ENCODE data around the gene ZG16B. TPM values are rescaled to one million over a fixed set of nuclear protein-coding genes. Genes with fewer than 3 reads are reported as not detected.

The ZG16B gene
- total RNA-seq, 1 experiment from 2014 or later, result not detected

DNA sequence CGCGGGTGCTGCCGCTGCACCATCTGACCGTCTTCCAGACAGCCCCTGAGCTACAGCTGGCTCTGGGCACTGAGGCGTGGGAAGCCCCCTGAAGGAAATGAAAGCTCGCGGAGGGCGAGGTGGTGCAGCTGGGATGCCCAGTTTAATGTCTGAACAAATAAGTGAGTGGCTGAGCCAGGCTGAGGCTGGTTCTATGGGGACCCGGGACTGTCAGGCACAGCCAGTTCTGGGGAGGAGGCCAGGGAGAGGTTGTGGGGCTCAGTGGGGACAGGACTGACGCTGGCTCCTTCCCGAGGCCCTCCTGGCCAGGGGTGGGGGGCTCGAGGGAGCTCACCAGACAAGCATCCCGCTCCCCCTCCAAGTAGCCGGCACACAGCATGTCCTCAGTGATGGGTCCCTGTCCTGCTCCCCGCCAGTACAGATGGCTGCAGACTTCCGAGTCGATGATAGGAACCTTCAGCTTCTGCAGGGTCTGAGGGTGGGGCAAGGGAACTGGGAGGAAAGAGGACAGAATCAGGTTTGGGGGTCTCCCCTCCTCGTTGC is 23.5 kb downstream of the ZG16B start:
- ChIA-PET CTCF (interaction anchor here (1.4 to 3.8 kb wide), 8 partner anchors 9 to 108 kb away, joined by 3 to 45 read pairs (median 10); partner anchors contain the start of gene FLYWCH2), POLR2A (no interaction called here)
- peaks cover 29% of the 10 kb centered on the region for H3K27me3 Mint-ChIP-seq (ENCODE audit: low read depth)
- H3K36me3 Mint-ChIP-seq, result peaks cover 8% of the 10 kb centered on the region
- DNase-seq (ENCODE audit: low spot score) (no peak), ATAC-seq (no peak)
- H3K27ac Mint-ChIP-seq, result no peak overlapping the region
- H3K9me3 Mint-ChIP-seq, result peaks cover 10% of the 10 kb centered on the region
- TF ChIP-seq GRHL2 (CRISPR knock-in tag; IDR thresholded peaks at IDR 0.05; ENCODE audit: insufficient replicate concordance, severe bottlenecking) (no peak), ESRRA (CRISPR knock-in tag; IDR thresholded peaks at IDR 0.05; ENCODE audit: borderline replicate concordance) (no peak), HMGA2 (CRISPR knock-in tag; IDR thresholded peaks at IDR 0.05) (no peak), ZNF317 (CRISPR knock-in tag; IDR thresholded peaks at IDR 0.05; ENCODE audit: borderline replicate concordance, low read depth) (no peak), CREB1 (CRISPR knock-in tag; IDR thresholded peaks at IDR 0.05) (no peak), NR3C1 (CRISPR knock-in tag; conservative IDR thresholded peaks at IDR 0.05; ENCODE audit: low read depth) (no peak), NR2C2 (CRISPR knock-in tag; IDR thresholded peaks at IDR 0.05) (no peak)
- peaks cover 2% of the 10 kb centered on the region for H3K4me1 Mint-ChIP-seq
- no peak overlapping the region for H3K4me3 Mint-ChIP-seq

DNA sequence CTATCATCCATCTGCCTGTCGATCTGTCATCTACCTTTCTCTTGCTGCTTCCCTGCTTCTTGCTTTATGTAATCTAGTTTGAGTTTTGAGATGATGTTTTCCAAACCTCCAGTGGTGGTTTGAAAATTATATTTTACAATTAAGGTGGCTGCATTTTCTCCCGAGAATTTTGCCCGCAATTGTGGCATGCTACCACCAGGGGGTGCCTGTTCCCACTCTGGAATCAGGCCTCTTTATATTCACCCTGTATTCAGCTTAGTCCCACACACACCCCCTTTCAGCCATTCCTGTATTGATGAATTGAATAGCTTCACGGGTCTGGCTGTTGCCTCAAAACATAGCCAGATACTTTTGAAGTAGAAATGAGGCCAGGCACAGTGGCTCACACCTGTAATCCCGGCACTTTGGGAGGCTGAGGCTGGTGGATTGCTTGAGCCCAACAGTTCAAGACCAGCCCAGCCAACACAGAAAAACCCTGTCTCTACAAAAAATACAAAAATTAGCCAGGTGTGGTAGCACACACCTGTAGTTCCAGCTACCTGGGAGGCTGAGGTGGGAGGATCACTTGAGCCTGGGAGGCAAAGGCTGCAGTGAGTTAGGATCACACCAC is 24.7 kb downstream of the ZG16B start:
- no peak for ATAC-seq
- ChIA-PET POLR2A (no interaction called here), CTCF (interaction anchor here (0.6 to 3.8 kb wide), 18 partner anchors 10 to 773 kb away, joined by 3 to 45 read pairs (median 5); partner anchors contain the start of genes FLYWCH2, PRSS21 and PRSS41)
- H3K4me3 Mint-ChIP-seq, result no peak overlapping the region
- peak; percentile 65 for DNase-seq (ENCODE audit: low spot score)
- H3K27ac Mint-ChIP-seq, result no peak overlapping the region
- H3K4me1 Mint-ChIP-seq, result peaks cover 5% of the 10 kb centered on the region
- H3K27me3 Mint-ChIP-seq (ENCODE audit: low read depth), result peaks cover 26% of the 10 kb centered on the region
- H3K9me3 Mint-ChIP-seq, result peaks cover 10% of the 10 kb centered on the region
- peaks cover 8% of the 10 kb centered on the region for H3K36me3 Mint-ChIP-seq
- TF ChIP-seq ZNF416 (CRISPR knock-in tag; IDR thresholded peaks at IDR 0.05), result no peak
- TF ChIP-seq, protein P1, sequence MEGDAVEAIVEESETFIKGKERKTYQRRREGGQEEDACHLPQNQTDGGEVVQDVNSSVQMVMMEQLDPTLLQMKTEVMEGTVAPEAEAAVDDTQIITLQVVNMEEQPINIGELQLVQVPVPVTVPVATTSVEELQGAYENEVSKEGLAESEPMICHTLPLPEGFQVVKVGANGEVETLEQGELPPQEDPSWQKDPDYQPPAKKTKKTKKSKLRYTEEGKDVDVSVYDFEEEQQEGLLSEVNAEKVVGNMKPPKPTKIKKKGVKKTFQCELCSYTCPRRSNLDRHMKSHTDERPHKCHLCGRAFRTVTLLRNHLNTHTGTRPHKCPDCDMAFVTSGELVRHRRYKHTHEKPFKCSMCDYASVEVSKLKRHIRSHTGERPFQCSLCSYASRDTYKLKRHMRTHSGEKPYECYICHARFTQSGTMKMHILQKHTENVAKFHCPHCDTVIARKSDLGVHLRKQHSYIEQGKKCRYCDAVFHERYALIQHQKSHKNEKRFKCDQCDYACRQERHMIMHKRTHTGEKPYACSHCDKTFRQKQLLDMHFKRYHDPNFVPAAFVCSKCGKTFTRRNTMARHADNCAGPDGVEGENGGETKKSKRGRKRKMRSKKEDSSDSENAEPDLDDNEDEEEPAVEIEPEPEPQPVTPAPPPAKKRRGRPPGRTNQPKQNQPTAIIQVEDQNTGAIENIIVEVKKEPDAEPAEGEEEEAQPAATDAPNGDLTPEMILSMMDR (IDR thresholded peaks at IDR 0.05), result peak; percentile 76

DNA sequence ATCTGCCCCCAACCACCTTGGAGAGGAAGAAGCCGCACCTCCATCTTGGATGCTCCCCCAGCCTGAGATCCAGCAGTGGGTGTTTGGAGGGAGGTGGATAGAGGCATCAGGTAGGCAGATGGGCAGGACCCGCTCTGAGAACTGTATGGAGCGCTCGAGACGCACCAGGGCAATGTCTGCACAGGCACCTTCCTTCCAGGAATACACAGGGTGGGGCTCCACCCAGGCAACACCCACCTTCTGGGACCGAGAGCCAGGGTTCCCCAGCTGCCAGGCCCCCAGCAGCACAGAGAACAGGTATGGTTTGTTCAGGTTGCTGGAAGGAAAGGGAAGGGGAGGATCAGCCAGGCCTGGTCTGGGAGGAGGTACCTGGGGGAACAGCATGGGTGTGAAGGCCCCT is 25.4 kb downstream of the ZG16B start:
- ChIA-PET CTCF (interaction anchor here (1.2 to 3.8 kb wide), 8 partner anchors 10 to 71 kb away, joined by 3 to 27 read pairs (median 8); partner anchors contain the start of gene PRSS21), POLR2A (interaction anchor here (0.9 kb wide), 1 partner anchor 13 kb away, joined by 4 read pairs; no protein-coding TSS in a partner anchor)
- peaks cover 5% of the 10 kb centered on the region for H3K4me1 Mint-ChIP-seq
- ATAC-seq, result no peak
- peaks cover 8% of the 10 kb centered on the region for H3K36me3 Mint-ChIP-seq
- DNase-seq (ENCODE audit: low spot score), result no peak
- no peak overlapping the region for H3K27ac Mint-ChIP-seq
- peaks cover 32% of the 10 kb centered on the region for H3K27me3 Mint-ChIP-seq (ENCODE audit: low read depth)
- TF ChIP-seq, protein P2, sequence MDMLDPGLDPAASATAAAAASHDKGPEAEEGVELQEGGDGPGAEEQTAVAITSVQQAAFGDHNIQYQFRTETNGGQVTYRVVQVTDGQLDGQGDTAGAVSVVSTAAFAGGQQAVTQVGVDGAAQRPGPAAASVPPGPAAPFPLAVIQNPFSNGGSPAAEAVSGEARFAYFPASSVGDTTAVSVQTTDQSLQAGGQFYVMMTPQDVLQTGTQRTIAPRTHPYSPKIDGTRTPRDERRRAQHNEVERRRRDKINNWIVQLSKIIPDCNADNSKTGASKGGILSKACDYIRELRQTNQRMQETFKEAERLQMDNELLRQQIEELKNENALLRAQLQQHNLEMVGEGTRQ (CRISPR knock-in tag; IDR thresholded peaks at IDR 0.05), result no peak
- TF ChIP-seq IRF2 (CRISPR knock-in tag; IDR thresholded peaks at IDR 0.05; ENCODE audit: borderline replicate concordance, low read depth), result no peak
- no peak for TF ChIP-seq EMX1 (CRISPR knock-in tag; IDR thresholded peaks at IDR 0.05)
- TF ChIP-seq ZNF219 (CRISPR knock-in tag; IDR thresholded peaks at IDR 0.05; ENCODE audit: borderline replicate concordance), result no peak
- TF ChIP-seq ZNF416 (CRISPR knock-in tag; IDR thresholded peaks at IDR 0.05), result no peak
- TF ChIP-seq, protein P3, sequence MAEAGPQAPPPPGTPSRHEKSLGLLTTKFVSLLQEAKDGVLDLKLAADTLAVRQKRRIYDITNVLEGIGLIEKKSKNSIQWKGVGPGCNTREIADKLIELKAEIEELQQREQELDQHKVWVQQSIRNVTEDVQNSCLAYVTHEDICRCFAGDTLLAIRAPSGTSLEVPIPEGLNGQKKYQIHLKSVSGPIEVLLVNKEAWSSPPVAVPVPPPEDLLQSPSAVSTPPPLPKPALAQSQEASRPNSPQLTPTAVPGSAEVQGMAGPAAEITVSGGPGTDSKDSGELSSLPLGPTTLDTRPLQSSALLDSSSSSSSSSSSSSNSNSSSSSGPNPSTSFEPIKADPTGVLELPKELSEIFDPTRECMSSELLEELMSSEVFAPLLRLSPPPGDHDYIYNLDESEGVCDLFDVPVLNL (CRISPR knock-in tag; IDR thresholded peaks at IDR 0.05; ENCODE audit: borderline replicate concordance, low read depth), result no peak
- no peak for TF ChIP-seq PRRX2 (CRISPR knock-in tag; IDR thresholded peaks at IDR 0.05)
- TF ChIP-seq CREM (CRISPR knock-in tag; IDR thresholded peaks at IDR 0.05), result no peak
- no peak for TF ChIP-seq TP53 (CRISPR knock-in tag; IDR thresholded peaks at IDR 0.05)
- TF ChIP-seq, protein P4, sequence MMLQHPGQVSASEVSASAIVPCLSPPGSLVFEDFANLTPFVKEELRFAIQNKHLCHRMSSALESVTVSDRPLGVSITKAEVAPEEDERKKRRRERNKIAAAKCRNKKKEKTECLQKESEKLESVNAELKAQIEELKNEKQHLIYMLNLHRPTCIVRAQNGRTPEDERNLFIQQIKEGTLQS (CRISPR knock-in tag; conservative IDR thresholded peaks at IDR 0.05), result no peak
- H3K9me3 Mint-ChIP-seq, result peaks cover 13% of the 10 kb centered on the region
- H3K4me3 Mint-ChIP-seq, result no peak overlapping the region

Measured in WTC11 (cell line).